GM12878 (cell line): ENCODE data around the gene C1QTNF9B. TPM values are rescaled to one million over a fixed set of nuclear protein-coding genes. Genes with fewer than 3 reads are reported as not detected.

Source experiments
- ATF2 ChIP-seq: IDR thresholded peaks from 2 replicates; pipeline ENCODE4 v1.6.1; 2012; ENCODE audit warnings: low read length, inconsistent platforms
- BCLAF1 ChIP-seq: fragments of 450-650 bp; IDR thresholded peaks from 2 replicates; pipeline ENCODE4 v1.6.1; 2017; ENCODE audit warnings: antibody characterized with exemption, mild to moderate bottlenecking, moderate library complexity
- E2F8 ChIP-seq: fragments of 450-650 bp; IDR thresholded peaks from 2 replicates; pipeline ENCODE4 v1.6.1; 2018; ENCODE audit warnings: mild to moderate bottlenecking, low read depth, moderate library complexity; ENCODE audit not compliant: partially characterized antibody
- NFYA ChIP-seq: IDR thresholded peaks from 2 replicates; pipeline ENCODE4 v1.6.1; 2011; ENCODE audit warnings: low read depth, mild to moderate bottlenecking, low read length, improper control_type of control experiment, borderline replicate concordance
- POU2F2 ChIP-seq: IDR thresholded peaks from 3 replicates; pipeline ENCODE4 v1.6.1; 2011; ENCODE audit warnings: low read depth, mild to moderate bottlenecking, low read length, borderline replicate concordance
- SP1 ChIP-seq: IDR thresholded peaks from one replicate; pipeline ENCODE4 v1.6.1; 2011; ENCODE audit warnings: low read depth, low read length
- YY1 ChIP-seq: IDR thresholded peaks from 2 replicates; pipeline ENCODE4 v1.6.1; 2011; ENCODE audit warnings: low read depth, mild to moderate bottlenecking, low read length
- polyA plus RNA-seq, 11 experiments: library from polyadenylated mRNA; depleted of rRNA in 4 of 11; unstranded in 6 of 11; stranded (reverse) in 5 of 11; fragments of >200 nt; fragmentation: Nextera tagmentation in 4 of 11; fragmentation: Illumina TruSeq in 1 of 11; extraction: Ambion mirVana in 4 of 11; extraction: Trizol in 1 of 11; gene quantifications; 1 replicate in 1 of 11; 2 replicates in 10 of 11; pipeline versions ENCODE4 v1.2.1 to v1.2.3, GENCODE V29; 2011 to 2016; ENCODE audit warnings: inconsistent platforms in 2 of 11, missing spikeins in 2 of 11, low read depth in 1 of 11
- total RNA-seq, 4 experiments: library from RNA; depleted of rRNA in 3 of 4; stranded (reverse); fragments of >200 nt in 3 of 4; fragmentation: Illumina TruSeq in 1 of 4; extraction: Trizol in 1 of 4; gene quantifications; 2 replicates each; pipeline versions ENCODE4 v1.2.1 to v1.2.3, GENCODE V29; 2013 to 2021

C1QTNF9B gene
- total and polyA plus RNA-seq, 10 of the 15 experiments (the other 5 are each of a cell fraction or from before 2014, with no cell fraction given): 0.10 to 0.48 (median 0.32) TPM; not detected in 6

- no peak for TF ChIP-seq NFYA
- no peak for TF ChIP-seq SP1
- no peak for TF ChIP-seq BCLAF1
- no peak for TF ChIP-seq POU2F2
- TF ChIP-seq E2F8: no peak
- no peak for TF ChIP-seq YY1
- no peak for TF ChIP-seq ATF2
These were observed 49.8 kb downstream of the C1QTNF9B start (continued) for GRCh38 chr13:23847497-23847896.
